GM23338 (cell line): ENCODE data around the gene MICAL2. TPM values are rescaled to one million over a fixed set of nuclear protein-coding genes. Genes with fewer than 3 reads are reported as not detected.
A peak's percentile ranks its signal among the peaks of the same experiment; 100 is the strongest.

Source experiments
- ATAC-seq: fragments of 200-7000 bp; cut with Tn5 transposase; 3 replicates; pipeline ENCODE4 v1.9.1; 2020
- DNase-seq: peaks from one replicate; pipeline ENCODE4 v3.0.0-alpha.2; 2015; ENCODE audit warnings: low spot score
- H2AFZ ChIP-seq: fragments of 200-600 bp; sonication (generic); 2 replicates; pipeline ENCODE4 v1.8.0; 2016; ENCODE audit warnings: antibody characterized with exemption, mild to moderate bottlenecking, moderate library complexity
- H3F3A ChIP-seq: fragments of 200-600 bp; sonication (generic); replicated peaks from 2 replicates; pipeline ENCODE4 v1.8.0; 2017; ENCODE audit warnings: antibody characterized with exemption, mixed run types, low read depth
- H3K27ac ChIP-seq: fragments of 200-600 bp; sonication (generic); 2 replicates; pipeline ENCODE4 v1.6.1; 2016; ENCODE audit warnings: low read depth
- H3K27me3 ChIP-seq: fragments of 200-600 bp; sonication (generic); 2 replicates; pipeline ENCODE4 v1.8.0; 2016; ENCODE audit warnings: mild to moderate bottlenecking, mixed run types, moderate library complexity; ENCODE audit not compliant: insufficient read depth
- H3K36me3 ChIP-seq: fragments of 200-600 bp; sonication (generic); 2 replicates; pipeline ENCODE4 v1.8.0; 2016; ENCODE audit warnings: mild to moderate bottlenecking; ENCODE audit not compliant: insufficient read depth
- H3K4me1 ChIP-seq: fragments of 200-600 bp; sonication (generic); 2 replicates; pipeline ENCODE4 v1.8.0; 2016; ENCODE audit warnings: mild to moderate bottlenecking, moderate library complexity; ENCODE audit not compliant: insufficient read depth
- H3K4me2 ChIP-seq: fragments of 200-600 bp; sonication (generic); 2 replicates; pipeline ENCODE4 v1.7.1; 2017; ENCODE audit warnings: mixed run types
- H3K4me3 ChIP-seq: fragments of 200-600 bp; sonication (generic); 2 replicates; pipeline ENCODE4 v1.6.1; 2016; ENCODE audit warnings: mixed run types
- H3K79me2 ChIP-seq: fragments of 200-600 bp; sonication (generic); replicated peaks from 2 replicates; pipeline ENCODE4 v1.8.0; 2017; ENCODE audit warnings: mild to moderate bottlenecking; ENCODE audit not compliant: insufficient read depth
- H3K9me2 ChIP-seq: fragments of 200-600 bp; sonication (generic); 2 replicates; pipeline ENCODE4 v1.8.0; 2017; ENCODE audit not compliant: insufficient read depth
- H4K20me1 ChIP-seq: fragments of 200-600 bp; sonication (generic); replicated peaks from 2 replicates; pipeline ENCODE4 v1.8.0; 2017; ENCODE audit warnings: mild to moderate bottlenecking; ENCODE audit not compliant: insufficient read depth
- H3K27ac Mint-ChIP-seq: 2 replicates; pipeline ENCODE4 v1.8.0; 2020; ENCODE audit warnings: inconsistent platforms, mild to moderate bottlenecking, moderate library complexity, mixed read lengths
- H3K27me3 Mint-ChIP-seq: 3 replicates; pipeline ENCODE4 v1.8.0; 2022; ENCODE audit warnings: low read depth, mild to moderate bottlenecking, moderate library complexity, mixed read lengths, inconsistent platforms; ENCODE audit not compliant: insufficient read depth, poor library complexity
- H3K36me3 Mint-ChIP-seq: 3 replicates; pipeline ENCODE4 v1.8.0; 2021; ENCODE audit warnings: low read depth, mild to moderate bottlenecking, inconsistent platforms, moderate library complexity, mixed read lengths
- H3K4me1 Mint-ChIP-seq: 3 replicates; pipeline ENCODE4 v1.8.0; 2020; ENCODE audit warnings: mild to moderate bottlenecking, inconsistent platforms, mixed read lengths
- H3K4me3 Mint-ChIP-seq: 3 replicates; pipeline ENCODE4 v1.8.0; 2021; ENCODE audit warnings: moderate library complexity, mild to moderate bottlenecking, inconsistent platforms, mixed read lengths
- H3K9me3 Mint-ChIP-seq: 3 replicates; pipeline ENCODE4 v1.8.0; 2020; ENCODE audit warnings: moderate library complexity, mild to moderate bottlenecking, inconsistent platforms, mixed read lengths
- CREB1 ChIP-seq: fragments of 250-450 bp; sonication (Bioruptor Pico); IDR thresholded peaks from 2 replicates; pipeline ENCODE4 v1.5.0; 2020; ENCODE audit warnings: low read depth, mild to moderate bottlenecking, moderate library complexity
- EZH2 ChIP-seq: fragments of 200-600 bp; sonication (generic); IDR thresholded peaks from one replicate; pipeline ENCODE4 v1.8.0; 2017; ENCODE audit warnings: antibody characterized with exemption, mild to moderate bottlenecking, low read depth; ENCODE audit not compliant: unreplicated experiment
- JUNB ChIP-seq: IDR thresholded peaks from one replicate; pipeline ENCODE4 v1.6.1; 2016; ENCODE audit warnings: antibody characterized with exemption; ENCODE audit not compliant: unreplicated experiment
- NANOG ChIP-seq: IDR thresholded peaks from 2 replicates; pipeline ENCODE4 v1.6.1; 2016; ENCODE audit warnings: antibody characterized with exemption, borderline replicate concordance
- POLR2AphosphoS5 ChIP-seq: IDR thresholded peaks from 2 replicates; pipeline ENCODE4 v1.6.1; 2016; ENCODE audit warnings: antibody characterized with exemption, low read depth
- REST ChIP-seq: IDR thresholded peaks from one replicate; pipeline ENCODE4 v1.6.1; 2018; ENCODE audit warnings: antibody characterized with exemption; ENCODE audit not compliant: unreplicated experiment
- STAT1 ChIP-seq: IDR thresholded peaks from one replicate; pipeline ENCODE4 v1.6.1; 2016; ENCODE audit warnings: antibody characterized with exemption; ENCODE audit not compliant: unreplicated experiment
- ZNF114 ChIP-seq: fragments of 250-450 bp; sonication (Bioruptor Pico); IDR thresholded peaks from 2 replicates; pipeline ENCODE4 v1.5.0; 2020; ENCODE audit warnings: mild to moderate bottlenecking, moderate library complexity
- ZNF331 ChIP-seq: fragments of 250-450 bp; sonication (Bioruptor Pico); IDR thresholded peaks from 2 replicates; pipeline ENCODE4 v1.5.0; 2020; ENCODE audit warnings: low read depth, mild to moderate bottlenecking, moderate library complexity
- ZNF462 ChIP-seq: fragments of 250-450 bp; sonication (Bioruptor Pico); IDR thresholded peaks from 2 replicates; pipeline ENCODE4 v1.5.0; 2020; ENCODE audit warnings: mild to moderate bottlenecking, moderate library complexity
- polyA plus RNA-seq: library from polyadenylated mRNA; unstranded; fragments of >200 nt; fragmentation: Nextera tagmentation; extraction: Ambion mirVana; gene quantifications from 2 replicates; pipeline ENCODE4 v1.2.1, GENCODE V29; 2016
- total RNA-seq: library from RNA; depleted of rRNA; stranded (reverse); fragments of >200 nt; shearing (Covaris generic); gene quantifications from 2 replicates; pipeline ENCODE4 v1.2.3, GENCODE V29; 2014

Gene MICAL2
- total and polyA plus RNA-seq, 2 experiments from 2014 or later = 0.66 to 1.4 TPM

GRCh38 chr11:12137005-12137690 is 26.8 kb downstream of the MICAL2 start:
- no peak overlapping the region for H3K4me2 ChIP-seq
- H2AFZ ChIP-seq = no peak overlapping the region
- Mint-ChIP-seq H3K4me1 (peaks cover 3% of the 10 kb centered on the region; the same call in 2 of the 3 replicates), H3K27ac (no peak overlapping the region), H3K36me3 (no peaks in the 10 kb centered on the region), H3K27me3 (peaks cover 4% of the 10 kb centered on the region), H3K4me3 (no peak overlapping the region), H3K9me3 (no peaks in the 10 kb centered on the region)
- H4K20me1 ChIP-seq = no peaks in the 10 kb centered on the region
- H3K4me1 ChIP-seq = no peaks in the 10 kb centered on the region
- H3K79me2 ChIP-seq = no peaks in the 10 kb centered on the region
- no peaks in the 10 kb centered on the region for H3K27me3 ChIP-seq
- H3K36me3 ChIP-seq = no peaks in the 10 kb centered on the region
- no peak overlapping the region for H3K4me3 ChIP-seq
- H3F3A ChIP-seq = no peaks in the 10 kb centered on the region
- TF ChIP-seq REST (no peak), POLR2AphosphoS5 (no peak), JUNB (no peak), STAT1 (no peak), CREB1 (CRISPR knock-in tag) (no peak)
- no peaks in the 10 kb centered on the region for H3K9me2 ChIP-seq
- no peak for ATAC-seq
- no peak for DNase-seq
- H3K27ac ChIP-seq = no peak overlapping the region

GRCh38 chr11:12137938-12138731 is 27.7 kb downstream of the MICAL2 start:
- no peaks in the 10 kb centered on the region for H3K27me3 ChIP-seq
- no peaks in the 10 kb centered on the region for H3F3A ChIP-seq
- Mint-ChIP-seq H3K27me3 (peaks cover 6% of the 10 kb centered on the region), H3K27ac (no peak overlapping the region), H3K36me3 (no peaks in the 10 kb centered on the region), H3K9me3 (no peaks in the 10 kb centered on the region), H3K4me1 (peaks cover 3% of the 10 kb centered on the region; the same call in 2 of the 3 replicates), H3K4me3 (no peak overlapping the region)
- ATAC-seq (peak; percentile 57), DNase-seq (no peak)
- no peaks in the 10 kb centered on the region; the same call in 1 of the 2 replicates for H3K9me2 ChIP-seq
- H4K20me1 ChIP-seq = no peaks in the 10 kb centered on the region
- H3K27ac ChIP-seq = no peak overlapping the region
- H3K36me3 ChIP-seq = no peaks in the 10 kb centered on the region
- no peak overlapping the region for H3K4me3 ChIP-seq
- no peak overlapping the region for H3K4me2 ChIP-seq
- no peaks in the 10 kb centered on the region for H3K4me1 ChIP-seq
- H2AFZ ChIP-seq = peak overlapping the region; percentile 38; the same call in 1 of the 2 replicates
- no peaks in the 10 kb centered on the region for H3K79me2 ChIP-seq
- TF ChIP-seq POLR2AphosphoS5 (no peak), ZNF114 (CRISPR knock-in tag) (no peak), JUNB (no peak), CREB1 (CRISPR knock-in tag) (no peak), ZNF462 (CRISPR knock-in tag) (no peak), NANOG (no peak), STAT1 (no peak), EZH2 (no peak), ZNF331 (CRISPR knock-in tag) (no peak)
